ENCODE measurements around the gene NOVA2.

The NOVA2 gene

DNA sequence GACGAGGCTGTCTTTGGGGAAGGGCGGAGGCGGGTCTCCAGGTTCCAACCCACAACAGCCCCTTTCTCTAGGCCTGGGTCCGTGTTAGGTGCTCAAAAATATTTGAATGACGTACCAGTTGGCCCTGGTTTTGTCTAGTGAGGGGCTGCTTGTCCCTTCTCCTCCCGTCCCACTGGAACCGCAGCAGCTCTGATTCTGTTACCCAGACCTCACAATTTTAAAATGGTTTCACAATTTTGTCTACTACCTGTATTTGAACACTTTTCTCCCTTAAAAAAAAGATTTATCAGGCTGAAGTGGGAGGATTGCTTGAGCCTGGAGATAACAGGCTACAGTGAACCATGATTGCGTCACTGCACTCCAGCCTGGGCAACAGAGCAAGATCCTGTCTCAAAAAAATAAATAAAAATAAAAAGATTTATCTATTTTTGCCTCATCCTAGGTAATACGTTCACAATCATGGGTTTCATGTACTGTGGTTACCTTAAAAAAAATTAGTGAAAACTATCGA lies 86.4 kb downstream of the NOVA2 start:
- no peak for DNase-seq

DNA sequence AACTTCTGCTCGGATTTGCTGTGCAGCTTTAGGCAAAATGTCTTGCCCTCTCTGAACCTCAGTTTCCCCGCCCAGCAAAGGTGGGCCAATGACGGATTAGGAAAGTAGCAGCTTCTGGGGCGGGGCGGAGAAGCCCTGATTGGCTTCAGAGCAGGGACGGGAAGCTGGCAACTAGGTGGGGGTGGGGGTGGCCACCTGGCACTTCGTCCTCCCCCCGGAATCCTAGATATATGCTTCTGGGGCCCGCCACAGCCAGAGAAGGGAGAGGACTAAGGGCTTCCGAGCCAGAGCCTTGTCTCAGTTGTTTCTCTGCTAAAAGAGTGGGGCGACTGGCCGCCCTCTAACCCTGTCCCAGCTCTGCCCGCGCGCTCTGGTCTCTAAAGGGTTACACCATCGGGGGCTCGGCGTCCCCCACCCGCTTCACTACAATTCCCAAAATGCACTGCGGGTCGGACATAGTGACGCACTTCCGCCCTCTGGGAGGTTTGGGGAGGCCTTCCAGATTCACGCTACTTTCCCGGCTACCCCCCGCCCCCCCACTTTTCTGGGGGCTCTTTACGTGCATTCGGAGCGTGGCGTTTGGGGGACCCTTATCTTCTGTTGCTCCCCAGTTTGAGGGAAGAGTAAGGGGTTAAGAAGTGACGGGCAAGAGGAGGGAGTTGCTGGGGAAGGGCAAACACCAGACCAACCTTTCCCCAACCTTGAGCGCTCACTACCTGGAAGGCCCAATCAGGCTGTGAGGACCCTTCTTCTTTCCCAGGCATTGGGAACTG lies 87.1 kb downstream of the NOVA2 start:
- peak; percentile 87 for DNase-seq

DNA sequence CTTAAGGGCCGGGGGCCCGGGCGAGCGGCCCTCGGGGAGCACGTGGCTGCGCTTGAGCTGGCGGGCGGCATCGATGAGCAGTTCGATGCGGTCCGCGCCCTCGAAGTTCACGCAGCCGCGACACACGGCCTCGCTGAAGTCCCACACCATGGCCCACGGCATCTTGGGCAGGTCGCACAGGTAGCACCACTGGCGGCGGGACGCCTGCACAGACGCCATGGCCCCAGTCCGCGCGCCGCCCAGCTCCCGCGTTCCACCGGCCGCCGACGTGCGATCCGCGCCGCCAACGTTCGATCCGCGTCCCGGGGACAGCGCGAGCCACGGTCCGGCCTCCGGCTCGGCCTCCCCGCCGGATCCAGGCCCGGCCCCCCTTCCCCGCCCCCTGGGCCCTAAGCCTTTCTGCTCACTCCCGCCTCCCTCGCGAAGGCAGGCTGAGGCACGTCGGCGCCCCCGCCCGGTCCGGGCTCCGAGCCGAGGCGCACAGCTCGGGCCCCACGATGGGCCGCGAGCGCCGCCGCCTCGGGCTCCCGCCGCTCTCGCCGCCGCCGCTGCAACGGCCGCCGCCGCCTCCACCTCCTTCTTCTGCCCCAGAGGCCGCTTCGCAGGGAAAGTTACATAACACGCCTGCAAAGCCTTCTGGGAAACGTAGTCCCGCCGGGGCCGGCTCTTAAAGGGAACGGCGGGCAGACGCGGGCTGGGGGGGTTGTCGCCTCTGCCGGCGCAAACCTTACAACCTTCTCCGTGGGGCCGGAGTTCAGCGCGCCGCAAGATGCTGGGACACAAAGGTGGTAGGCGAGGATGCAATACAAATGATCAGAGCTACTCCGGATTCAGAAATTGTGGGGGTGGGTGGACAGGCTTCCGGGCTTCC lies 87.9 kb downstream of the NOVA2 start, which contains the start of gene IRF2BP1:
IRF2BP1 (minus strand) TSS at position 586 of the 871 bp plus-strand sequence; CDS start at position 219, 367 bp downstream.
- DNase-seq = peak; percentile 87

DNA sequence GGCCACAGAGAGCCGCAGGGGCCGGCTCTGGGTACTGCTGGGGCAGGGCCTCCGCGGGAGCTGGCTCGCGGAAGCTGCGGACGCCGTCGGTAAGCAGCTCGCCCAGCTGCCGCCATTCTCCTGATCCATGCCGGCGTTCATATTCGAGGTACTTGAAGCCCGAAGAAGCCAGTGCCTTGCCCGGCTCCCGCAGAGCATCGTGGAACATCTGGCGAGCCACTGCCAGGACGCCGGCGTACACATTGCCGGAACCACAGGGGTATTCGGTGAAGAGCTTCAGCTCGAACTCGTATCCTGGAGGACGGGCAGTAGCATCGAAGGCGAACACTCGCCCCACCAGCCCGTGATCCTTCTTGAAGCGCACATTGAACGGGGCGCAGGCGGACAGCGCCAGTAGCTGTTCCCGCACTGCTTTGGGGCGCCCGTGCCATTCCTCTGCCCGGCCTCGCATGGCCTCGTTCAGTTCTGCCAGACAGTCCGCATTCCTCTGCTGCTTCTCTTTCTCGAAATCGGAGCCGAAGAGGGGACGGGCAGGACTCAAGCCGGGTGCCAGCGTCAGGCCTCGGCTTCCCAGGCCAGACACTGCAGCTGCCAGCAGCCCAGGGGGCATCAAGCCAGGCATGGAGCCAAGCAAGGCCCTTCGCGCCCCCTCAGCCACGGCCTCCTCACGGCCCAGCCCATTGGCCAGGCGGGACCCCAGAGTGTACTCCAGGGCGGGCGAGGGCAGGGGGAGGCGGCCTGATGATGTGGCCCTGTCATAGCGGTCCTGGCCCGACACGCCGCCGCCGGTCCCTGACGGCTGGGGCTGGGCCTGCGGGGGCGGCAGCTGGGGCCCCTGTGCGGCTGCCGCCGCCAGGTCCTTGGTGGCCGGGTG lies 88.7 kb downstream of the NOVA2 start:
- DNase-seq = no peak

DNA sequence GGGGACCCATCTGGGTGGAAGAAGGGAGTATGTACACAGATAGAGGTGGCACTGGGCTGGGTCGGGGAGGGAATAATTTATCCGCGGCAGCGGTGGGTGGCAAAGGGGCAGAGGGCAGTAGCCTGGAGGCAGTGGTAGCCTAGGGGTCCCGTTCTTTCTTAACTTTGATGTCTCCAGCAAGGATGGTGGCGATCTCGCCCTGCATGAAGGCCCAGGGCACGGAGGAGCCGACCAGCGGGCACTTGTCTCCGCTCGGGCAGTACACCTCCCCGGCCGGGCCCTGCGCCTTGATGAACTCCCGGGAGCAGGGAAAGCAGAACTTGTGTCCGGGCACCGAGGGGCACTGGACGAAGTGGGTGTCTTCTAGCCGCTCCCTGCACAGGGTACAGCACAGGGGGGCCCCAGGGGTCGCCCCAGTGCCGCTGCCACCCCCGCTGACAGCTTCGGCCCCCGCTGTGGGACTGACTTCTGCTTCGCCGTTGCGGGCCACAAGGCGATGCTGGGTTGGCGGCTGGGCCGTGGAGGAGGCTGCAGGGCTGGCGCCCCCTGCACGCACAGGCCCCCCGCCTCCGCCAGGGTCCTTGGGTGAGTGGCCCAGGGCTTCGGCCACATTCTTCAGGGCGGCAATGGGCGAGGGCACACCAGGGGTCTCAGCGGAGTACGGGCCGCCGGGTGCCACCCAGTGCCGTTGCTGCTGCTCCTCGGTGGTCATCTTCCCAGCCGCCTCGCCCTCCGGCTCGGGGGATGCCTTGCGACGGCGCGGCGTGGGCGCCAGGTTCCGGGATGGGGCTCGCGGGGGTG lies 89.6 kb downstream of the NOVA2 start:
- no peak for DNase-seq

All from effector CD4-positive, alpha-beta T cell (primary cell).